ENCODE data around the gene LYST. TPM values are rescaled to one million over a fixed set of nuclear protein-coding genes. Genes with fewer than 3 reads are reported as not detected.

Gene LYST
- total and polyA plus RNA-seq, 2 of the 8 experiments (the other 6 are each of a cell fraction or from before 2014, with no cell fraction given): 0.29 to 0.58 TPM

DNA sequence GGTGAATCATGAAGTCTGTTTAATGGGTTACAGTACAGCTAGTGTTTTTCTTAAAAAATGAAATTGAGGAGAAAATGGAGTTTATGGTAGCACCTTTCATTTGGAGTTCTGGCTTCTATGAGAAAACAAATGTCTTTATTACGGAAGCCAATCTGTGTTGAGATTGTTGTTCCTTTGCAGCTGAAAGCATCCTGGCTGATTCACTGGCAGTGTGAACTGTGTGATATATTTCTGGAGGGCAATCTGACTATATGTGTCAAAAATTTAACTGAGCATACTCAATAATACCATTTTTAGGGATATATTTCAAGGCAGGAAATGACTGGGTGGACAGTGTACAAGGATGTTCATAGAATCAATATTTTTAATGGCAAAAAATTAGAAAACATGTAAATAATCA is 46.6 kb upstream of the LYST start (continued):
- TF ChIP-seq HDAC6 (IDR thresholded peaks at IDR 0.05; ENCODE audit: low read depth, low read length): no peak
- no peak for TF ChIP-seq CTBP2 (IDR thresholded peaks at IDR 0.05; ENCODE audit: borderline replicate concordance, insufficient read depth, insufficient read length, low read length)

Data from H1 (cell line).